HS-27A (cell line): ENCODE measurements around the gene PSPH.
"Not testable (repeated sequence)": the region's sequence is repeated elsewhere in the genome, so short reads cannot be mapped to it uniquely, and the experiment has no call there.

Experiments used
- DNase-seq: peaks from one replicate; pipeline ENCODE4 v3.0.0-alpha.2; 2012; ENCODE audit warnings: low read depth, missing footprints

Gene PSPH

DNA sequence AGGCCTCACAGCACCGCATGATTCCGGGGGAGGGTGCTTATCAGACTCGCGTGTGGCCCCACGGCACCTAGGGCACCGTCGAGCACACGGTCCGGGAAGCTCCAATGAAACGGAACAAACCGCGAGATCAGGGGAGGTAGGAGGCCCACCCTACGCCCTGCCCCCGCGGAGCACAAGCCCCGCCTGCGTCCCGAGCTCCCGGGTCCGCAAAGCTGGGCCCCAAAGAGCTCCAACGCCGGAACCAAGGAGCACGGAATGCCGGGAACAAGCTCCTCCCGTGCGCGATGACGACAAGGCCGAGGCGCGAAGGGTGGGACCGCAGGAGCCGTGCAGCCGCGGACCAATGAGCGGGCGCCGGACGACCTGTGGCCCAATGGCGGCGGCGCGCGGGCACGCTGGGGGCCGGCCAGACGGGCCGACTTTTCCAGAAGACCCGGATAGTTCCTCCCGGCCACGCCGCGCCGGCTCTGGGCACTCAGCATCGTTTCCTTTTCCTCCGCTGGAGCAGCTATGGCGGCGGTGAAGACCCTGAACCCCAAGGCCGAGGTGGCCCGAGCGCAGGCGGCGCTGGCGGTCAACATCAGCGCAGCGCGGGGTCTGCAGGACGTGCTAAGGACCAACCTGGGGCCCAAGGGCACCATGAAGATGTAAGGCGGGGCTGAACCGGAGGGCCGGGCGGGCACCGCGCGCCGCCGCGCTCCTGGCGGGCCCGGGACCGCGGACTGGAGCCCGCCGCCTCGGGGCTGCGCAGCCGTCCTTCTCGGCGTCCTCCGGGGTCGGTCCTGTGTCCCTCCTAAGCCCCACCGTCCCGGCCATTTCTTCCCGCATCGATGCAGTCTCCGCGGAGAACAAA is at the start of gene PSPH, which contains the start of gene CCT6A:
PSPH (minus strand) TSS at position 106 of the 853 bp plus-strand sequence. CDS start 30,232 bp downstream, outside the sequence.
CCT6A (plus strand) TSS at position 427 of the 853 bp plus-strand sequence; CDS start at position 511, 84 bp downstream.
- peak; percentile 96 for DNase-seq

DNA sequence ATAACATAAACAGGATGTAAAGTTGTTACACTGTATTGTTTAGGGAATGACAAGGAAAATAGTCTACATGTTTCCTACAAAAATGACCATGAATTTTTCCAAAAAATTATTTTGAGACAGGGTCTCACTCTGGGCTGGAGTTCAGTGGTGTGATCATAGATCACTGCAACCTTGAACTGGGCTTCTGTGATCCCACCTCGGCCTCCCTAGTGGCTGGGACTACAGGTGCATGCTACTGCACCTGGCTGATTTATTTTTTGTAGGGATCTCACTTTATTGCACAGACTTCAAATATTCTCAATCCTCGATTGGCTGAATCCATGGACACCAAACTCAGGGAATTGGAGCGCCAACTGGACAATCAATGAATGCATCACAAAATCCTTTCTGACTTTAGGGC is 48.4 kb upstream of the PSPH start:
- no peak for DNase-seq

DNA sequence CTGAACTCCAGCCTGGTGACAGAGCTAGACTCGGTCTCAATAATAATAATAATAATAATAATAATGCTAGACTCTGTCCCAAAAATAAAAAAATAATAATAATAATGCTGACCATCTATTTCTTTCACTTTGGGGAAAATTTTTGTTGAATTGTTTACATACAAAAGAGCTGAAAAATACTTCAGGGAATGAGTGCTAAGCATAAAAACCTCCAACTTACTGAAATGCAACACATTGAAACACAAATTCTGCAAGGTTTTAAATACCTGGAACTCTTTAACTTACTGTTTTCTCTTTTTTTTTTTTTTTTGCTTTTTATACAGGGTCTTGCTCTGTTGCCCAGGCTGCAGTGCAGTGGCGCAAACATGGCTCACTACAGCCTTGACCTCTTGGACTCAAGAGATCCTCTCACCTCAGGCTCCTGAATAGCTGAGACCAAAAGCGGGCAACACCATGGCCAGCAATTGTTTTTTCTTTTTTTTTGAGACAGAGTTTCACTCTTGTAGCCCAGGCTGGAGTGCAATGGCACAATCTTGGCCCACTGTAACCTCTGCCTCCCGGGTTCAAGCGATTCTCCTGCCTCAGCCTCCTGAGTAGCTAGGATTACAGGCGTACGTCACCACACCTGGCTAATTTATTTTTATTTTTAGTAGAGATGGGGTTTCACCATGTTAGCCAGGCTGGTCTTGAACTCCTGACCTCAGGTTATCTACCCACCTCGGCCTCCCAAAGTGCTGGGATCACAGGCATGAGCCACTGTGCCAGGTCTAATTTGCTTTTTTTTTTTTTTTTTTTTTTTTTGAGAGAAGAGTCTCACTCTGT is 47.2 kb upstream of the PSPH start:
- DNase-seq: not testable (repeated sequence)

DNA sequence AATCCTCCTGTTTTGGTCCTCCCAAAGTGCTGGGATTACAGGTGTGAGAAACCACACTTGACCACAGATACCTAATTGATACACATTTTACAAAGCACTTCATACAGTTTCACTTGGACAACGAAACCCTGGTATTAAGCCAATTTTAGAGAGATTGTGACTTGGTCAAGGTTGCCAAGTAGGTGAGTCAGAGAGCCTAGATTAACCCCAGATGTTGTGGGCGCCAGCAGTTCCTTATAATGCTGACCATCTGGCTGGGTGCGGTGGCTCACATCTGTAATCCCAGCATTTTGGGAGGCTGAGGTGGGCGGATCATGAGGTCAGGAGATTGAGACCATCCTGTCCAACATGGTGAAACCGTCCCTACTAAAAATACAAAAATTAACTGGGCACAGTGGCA is 46.5 kb upstream of the PSPH start:
- no peak for DNase-seq

DNA sequence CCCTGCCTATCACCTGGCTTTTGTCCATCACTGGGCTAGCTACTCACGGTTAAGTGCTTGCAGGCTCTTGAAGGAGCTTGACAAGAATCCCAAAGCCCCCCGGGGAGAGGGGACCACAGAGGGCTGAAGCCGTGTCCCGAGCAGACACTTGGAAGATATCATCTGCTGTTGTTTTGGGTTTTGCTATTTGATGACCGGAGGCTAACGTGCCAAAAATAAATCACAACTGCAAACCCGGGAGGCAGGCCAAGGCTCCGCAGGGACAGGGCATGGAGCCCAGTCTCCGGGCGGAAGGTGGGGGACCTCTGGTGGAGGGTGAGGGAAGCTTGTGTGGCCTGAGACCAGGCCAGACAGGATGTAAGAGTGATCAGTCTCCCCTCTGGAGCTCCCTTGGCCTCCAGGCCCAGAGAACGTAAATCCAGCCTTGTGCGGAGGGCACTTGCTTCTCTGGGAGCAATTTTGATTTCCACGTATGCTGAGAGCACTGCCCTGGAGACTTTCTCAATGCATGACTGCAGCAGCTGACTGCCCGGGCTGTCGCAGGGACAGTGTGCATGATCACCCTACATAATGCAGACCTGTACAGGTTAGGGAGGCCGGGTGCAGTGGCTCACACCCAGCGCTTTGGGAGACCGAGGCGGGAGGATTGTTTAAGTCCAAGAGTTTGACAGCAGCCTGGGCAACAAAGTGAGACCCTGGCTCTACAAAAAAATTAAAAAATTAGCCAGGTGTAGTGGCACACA is 41.7 kb upstream of the PSPH start, which contains the start of gene PHKG1:
PHKG1 (minus strand) TSS at position 164 of the 743 bp plus-strand sequence. CDS start 4,011 bp downstream, outside the sequence.
- DNase-seq: no peak

DNA sequence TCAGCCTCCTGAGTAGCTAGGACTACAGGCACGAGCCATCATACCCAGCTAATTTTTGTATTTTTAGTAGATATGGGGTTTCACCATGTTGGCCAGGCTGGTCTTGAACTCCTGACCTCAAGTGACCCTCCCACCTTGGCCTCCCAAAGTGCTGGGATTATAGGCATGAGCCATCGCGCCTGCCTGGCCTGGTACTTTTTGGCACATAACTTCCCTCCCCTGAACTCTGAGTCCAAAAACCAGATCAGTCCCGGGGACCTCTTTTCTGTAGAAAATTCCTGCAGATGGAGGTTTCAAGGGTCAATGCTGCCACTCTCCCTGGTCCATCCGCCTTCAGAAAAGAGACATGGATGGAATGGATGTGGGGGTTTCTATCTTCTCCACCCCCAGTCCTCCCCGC is 41.1 kb upstream of the PSPH start:
- not testable (repeated sequence) for DNase-seq

DNA sequence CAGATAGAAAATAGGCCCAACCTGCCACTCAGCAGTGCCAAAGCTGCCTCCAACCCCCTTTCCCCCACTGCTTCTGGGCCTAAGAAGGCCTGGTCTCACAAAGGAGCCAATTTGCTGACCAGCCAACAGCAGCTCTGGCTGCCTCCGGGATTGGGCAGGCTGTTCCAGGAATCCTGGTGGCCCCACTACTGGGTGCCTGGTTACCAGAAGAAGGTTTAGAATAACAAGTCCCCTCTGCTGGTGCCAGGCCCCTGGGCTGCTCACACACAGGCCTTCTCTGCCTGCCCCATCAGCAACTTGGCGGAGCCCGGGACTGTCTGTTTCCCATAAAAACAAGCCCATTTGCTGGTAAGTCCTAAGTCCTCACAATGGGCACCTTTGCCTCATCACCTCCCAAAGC is 40.3 kb upstream of the PSPH start:
- no peak for DNase-seq

DNA sequence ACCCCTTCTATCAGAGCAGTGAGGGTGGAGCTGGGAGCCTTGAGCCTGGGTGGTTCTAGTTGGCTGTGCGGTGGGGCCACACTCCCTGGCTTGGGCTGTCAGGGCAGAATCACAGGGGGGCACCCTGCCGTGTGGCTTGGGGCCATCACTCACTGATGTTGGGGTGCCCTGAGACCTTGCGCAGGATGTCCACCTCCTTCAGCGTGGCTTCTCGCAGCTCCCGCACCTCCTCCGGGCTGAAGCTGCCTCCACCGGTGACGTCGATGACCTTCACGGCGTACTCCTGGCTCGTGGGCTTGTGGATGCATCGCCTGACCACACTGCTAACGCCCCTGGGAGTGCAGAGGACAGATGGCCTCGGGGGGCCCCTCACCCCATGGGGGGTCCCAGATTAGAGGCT is 36.2 kb upstream of the PSPH start:
- no peak for DNase-seq

DNA sequence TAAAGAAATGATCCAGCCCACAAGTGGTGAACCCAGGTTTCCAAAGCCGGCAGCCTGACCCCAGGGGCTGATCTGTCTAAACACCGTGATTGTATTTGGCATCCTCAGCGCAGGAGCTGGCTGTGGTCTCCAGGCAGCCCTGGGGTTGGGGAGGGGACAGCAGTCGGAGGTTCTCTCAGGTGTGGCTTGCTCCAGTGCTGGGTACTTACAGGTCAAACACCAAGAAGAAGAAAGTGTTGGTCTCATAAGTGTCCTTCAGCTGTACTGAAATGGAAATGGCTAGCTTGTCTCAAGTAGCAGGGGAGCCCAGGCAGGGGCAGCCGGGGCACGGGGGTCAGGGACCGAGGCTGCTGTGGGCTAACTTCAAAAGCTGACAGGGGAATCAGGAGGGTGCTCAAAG is 35.5 kb upstream of the PSPH start:
- DNase-seq: no peak

DNA sequence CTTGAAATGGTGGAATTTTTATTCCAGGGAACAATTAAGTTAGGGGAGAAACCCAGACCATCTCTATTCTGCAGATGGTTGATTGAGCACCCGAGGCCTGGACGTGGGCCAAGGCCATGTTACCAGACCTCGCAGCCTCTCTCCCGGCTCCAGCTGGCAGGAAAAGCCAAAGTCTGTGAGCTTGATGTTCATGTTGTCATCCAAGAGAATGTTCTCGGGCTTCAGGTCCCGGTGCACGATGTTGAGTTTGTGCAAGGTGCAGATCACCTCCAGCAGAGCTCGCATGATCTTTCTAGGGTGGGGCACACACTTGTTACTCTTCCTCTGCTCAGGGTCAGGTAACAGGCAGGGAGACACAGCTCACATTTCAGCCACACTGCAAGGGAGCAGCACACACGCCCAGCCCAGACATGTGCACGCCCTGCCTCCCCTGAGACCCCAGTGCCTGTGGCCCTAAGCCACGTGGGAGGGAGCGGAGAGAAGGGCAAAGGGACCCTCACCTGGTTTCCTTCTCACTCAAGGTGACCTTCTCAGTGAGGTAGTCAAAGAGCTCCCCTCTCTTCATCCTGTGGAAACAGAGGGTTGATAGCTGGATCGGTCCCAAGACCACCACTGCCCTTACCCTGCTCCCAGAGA is 32.0 kb upstream of the PSPH start:
- no peak for DNase-seq

DNA sequence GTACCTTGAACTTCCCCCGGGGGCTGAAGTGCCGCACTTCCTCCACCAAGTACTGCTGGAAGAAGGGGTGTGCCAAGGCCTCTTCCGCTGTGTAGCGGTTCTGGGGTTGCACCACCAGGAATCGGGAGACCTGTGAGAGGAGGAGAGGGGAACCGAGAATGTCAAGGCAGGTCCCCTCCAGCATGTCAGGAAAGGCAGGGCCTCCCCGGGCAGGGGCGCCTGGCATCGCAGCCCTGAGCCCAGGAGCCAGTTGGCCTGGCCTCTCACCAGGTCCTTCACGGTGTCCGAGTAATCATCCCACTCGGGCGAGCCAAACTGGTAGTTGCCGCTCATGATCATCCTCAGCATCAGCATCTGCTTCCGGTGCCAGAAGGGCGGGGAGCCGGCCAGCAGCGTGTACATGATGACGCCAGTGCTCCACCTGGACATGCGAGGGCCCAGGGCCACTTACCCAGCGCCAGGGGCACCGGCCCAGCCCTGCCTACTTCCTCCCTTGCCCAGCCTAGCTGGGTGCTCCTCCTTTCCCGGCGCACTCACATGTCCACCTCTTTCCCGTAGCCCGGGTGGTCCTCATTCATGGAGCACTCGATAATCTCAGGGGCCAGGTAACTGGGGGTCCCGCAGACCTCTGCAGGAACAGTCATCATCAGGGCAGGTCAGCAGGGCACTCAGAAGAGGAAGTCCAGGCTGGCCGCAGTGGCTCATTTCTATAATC is 30.5 kb upstream of the PSPH start:
- no peak for DNase-seq

DNA sequence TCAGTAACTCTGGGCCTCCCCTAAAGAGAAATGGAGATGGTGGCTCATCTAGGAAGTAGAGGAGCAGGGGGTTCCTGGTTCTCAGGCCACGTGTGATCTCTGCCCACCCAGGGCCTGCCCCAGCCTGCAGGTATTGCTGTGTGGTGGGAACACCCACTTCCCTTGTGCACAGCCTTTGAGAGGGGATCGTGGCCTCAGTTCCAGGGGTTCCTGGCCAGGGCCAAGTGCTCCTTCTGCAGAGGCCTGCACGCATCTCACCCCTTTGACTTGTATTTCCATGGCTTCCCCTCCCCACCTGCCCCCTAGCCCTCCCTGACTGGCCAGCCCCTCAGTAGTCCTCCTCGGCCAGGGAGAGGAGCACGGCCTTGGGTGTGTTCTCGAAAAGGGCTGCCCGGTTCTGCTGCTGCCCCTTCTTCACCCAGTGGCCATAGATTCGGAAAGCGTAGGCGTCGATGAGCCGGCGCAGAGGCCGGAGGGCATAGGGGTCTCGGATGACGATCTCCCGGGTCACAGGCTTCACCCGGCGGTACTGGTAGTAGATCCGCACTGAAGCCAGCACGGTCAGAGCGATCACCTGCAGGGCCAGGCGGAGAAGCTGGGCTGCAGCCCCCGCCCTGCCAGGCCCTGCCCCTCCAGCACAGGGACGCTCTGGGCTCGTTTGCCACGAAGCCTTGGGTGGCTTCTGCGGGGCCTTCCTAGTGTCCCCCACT is 29.6 kb upstream of the PSPH start:
- not testable (repeated sequence) for DNase-seq

DNA sequence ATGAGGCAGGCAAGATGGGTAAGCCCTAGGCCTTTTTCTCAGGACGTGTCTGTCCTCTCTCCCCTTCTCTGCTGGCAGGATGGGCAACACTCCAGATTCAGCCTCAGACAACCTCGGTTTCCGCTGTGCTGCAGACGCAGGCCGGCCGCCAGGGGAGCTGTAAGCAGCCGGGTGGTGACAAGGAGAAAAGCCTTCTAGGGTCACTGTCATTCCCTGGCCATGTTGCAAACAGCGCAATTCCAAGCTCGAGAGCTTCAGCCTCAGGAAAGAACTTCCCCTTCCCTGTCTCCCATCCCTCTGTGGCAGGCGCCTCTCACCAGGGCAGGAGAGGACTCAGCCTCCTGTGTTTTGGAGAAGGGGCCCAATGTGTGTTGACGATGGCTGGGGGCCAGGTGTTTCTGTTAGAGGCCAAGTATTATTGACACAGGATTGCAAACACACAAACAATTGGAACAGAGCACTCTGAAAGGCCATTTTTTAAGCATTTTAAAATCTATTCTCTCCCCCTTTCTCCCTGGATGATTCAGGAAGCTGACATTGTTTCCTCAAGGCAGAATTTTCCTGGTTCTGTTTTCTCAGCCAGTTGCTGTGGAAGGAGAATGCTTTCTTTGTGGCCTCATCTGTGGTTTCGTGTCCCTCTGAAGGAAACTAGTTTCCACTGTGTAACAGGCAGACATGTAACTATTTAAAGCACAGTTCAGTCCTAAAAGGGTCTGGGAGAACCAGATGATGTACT is 28.4 kb upstream of the PSPH start:
- no peak for DNase-seq

DNA sequence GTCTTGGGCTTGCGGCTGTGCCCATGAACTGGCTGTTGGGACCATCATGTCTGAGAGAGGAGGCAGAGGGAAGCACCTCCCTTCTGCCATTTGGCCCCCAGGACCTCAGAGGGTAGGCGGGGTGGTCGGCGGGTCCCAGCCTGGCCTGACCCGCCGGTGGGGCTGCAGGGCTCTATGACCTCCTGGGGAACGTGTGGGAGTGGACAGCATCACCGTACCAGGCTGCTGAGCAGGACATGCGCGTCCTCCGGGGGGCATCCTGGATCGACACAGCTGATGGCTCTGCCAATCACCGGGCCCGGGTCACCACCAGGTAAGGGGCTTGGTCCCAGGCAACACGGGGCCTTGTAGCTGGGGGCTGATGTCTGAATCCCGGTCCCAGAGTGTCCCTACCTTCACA is 27.0 kb upstream of the PSPH start:
- DNase-seq: no peak

DNA sequence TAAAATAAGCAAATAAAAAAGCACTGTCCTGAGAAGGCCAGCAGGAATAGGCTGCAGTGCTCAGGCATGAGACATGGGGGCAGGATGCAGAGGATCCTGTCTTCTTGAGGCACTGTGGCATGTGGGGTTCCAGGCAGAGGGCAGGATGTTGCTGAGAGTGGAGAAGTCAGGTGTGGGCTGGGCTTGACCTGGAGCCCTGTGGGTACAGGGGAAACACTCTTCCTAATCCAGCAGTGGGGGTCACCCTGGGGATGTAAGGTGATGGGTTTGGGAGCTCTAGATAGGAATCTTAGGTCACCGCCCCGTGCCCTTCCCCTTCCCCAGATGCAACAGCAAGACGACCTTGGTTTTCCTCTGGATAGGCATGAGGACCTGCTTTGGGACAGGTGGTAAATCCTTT is 26.4 kb upstream of the PSPH start:
- no peak for DNase-seq

DNA sequence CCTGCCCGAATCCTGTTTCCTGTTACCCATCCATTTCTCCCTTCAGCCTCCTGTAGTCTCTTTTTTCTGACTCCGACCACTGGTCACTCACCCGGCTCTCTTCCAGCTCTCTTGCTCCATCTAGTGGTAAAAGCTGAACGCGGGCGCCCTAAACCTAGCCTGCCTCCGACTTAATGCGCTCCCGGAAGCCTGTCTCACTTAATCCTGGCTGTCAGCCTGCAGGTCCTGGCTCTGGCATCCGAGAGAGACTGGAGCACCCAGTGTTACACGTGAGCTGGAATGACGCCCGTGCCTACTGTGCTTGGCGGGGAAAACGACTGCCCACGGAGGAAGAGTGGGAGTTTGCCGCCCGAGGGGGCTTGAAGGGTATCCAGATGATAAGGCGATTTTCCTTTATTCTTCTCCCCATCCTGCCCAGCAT is 23.1 kb upstream of the PSPH start:
- DNase-seq: no peak

DNA sequence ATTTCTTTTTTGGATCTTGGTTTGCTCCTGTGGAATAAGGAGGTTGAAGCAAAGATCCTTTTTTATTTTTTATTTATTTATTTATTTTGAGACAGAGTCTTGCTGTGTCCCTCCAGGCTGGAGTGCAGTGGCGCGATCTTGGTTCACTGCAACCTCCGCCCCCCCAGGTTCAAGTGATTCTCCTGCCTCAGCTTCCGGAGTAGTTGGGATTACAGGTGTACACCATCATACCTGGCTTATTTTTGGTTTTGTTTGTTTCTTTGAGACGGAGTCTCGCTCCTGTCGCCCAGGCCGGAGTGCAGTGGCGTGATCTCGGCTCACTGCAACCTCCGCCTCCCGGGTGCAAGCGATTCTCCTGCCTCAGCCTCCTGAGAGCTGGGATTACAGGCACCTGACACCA is 15.1 kb upstream of the PSPH start:
- not testable (repeated sequence) for DNase-seq

DNA sequence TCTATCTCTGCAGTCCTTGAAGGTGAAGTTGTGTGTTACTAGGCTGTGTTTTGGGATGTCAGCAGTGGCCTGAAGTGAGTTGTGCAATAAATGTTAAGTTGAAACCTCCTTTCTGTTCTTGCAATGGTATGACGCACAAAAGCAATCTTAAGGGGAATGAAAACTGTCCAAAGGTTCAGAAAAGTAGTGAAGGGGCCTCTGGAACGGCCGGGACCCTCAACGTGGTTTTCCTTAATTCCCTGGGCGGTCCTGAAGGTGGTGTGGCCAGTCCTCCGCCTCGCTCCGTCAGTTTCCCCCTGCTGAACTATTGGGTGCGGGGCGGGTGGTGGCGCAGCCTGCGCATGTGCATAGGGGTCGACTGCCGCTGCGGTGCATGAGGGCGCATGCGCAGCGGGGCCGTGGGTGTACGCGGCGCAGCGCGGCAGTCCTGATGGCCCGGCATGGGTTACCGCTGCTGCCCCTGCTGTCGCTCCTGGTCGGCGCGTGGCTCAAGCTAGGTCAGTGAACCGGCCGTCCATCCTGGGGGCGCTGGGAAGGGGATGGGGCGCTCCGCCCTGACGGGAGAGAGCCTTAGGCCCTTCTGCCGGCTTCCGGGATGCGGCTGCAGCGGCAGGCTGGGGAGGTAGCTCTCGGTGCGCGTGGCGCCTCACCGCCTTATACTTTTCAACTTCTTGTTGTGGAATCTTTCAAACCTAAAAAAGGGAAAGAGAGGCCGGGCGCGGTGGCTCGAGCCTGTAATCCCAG is 12.8 kb upstream of the PSPH start, which contains the start of gene SUMF2:
SUMF2 (plus strand) TSS at position 405 of the 744 bp plus-strand sequence; CDS start at position 431, 26 bp downstream.
- peak; percentile 72 for DNase-seq

DNA sequence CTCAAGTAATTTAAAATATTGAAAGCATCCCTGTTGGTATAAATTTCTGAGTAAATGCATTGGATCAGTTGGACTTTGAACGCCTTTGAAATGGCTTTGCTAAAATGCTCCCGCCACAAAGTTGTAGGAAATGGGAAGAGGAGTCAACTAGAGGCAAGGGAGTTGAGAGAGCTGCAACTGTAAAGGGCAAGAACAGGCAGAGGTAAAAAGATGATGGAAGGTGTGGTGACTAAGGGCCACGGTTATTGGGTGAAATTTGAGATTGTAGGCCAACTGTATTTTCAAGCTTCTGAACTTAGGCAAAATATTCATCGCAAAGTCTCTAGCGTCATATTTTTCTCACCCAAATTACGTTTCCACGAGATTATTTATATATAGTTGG is 12.2 kb upstream of the PSPH start:
- DNase-seq: no peak
